Measurements from ENCODE around the gene HEPACAM.

- TF ChIP-seq CTCF (IDR thresholded peaks at IDR 0.05) (no peak), POLR2A (IDR thresholded peaks at IDR 0.05) (no peak)
Observed at GRCh38 chr11:124893781-124894401, 42.0 kb downstream of the HEPACAM start.
